ENCODE data around the gene PHPT1. TPM values are rescaled to one million over a fixed set of nuclear protein-coding genes. Genes with fewer than 3 reads are reported as not detected.

The PHPT1 gene
- total and polyA plus RNA-seq, 2 of the 13 experiments (the other 11 are each of a cell fraction or from before 2014, with no cell fraction given): 189 to 192 TPM

GRCh38 chr9:136847088-136847825 lies 2.0 kb upstream of the PHPT1 start:
- WGBS (ENCODE audit: low lambda C conversion rate): 61% methylated on average over 56 of the region's 75 CpGs
- peak; percentile 53 for DNase-seq (ENCODE audit: low spot score)
- Histone ChIP-seq H3K27ac (ENCODE audit: extremely low read length, insufficient read depth, low read length) (peak overlapping the region; percentile 91), H3K9ac (ENCODE audit: insufficient read depth, low read depth, low read length) (peak overlapping the region; percentile 94), H3K9me3 (ENCODE audit: low read length) (no peaks in the 10 kb centered on the region), H4K20me1 (ENCODE audit: insufficient read depth, low read length) (peaks cover 9% of the 10 kb centered on the region; the same call in 1 of the 2 replicates), H3K4me1 (ENCODE audit: insufficient read depth, low read length) (peaks cover 35% of the 10 kb centered on the region), H3K36me3 (replicated peaks in 1 of 2; ENCODE audit: control insufficient read depth in 1 of 2, insufficient read depth in 2 of 2, low read length in 2 of 2) (peaks cover 11 to 20% of the 10 kb centered on the region in 2 experiments), H2AFZ (ENCODE audit: low read length) (no peak overlapping the region), H3K4me3 (replicated peaks in 1 of 3; ENCODE audit: insufficient read depth in 1 of 3, low read depth in 2 of 3, low read length in 3 of 3) (peak overlapping the region; percentile 88 to 98 (median 91)), H3K27me3 (ENCODE audit: control insufficient read depth in 1 of 2, insufficient read depth in 2 of 2, low read length in 2 of 2) (no peaks in the 10 kb centered on the region; a peak in 1 of 5 replicates), H3K79me2 (ENCODE audit: insufficient read depth, low read length) (peaks cover 17% of the 10 kb centered on the region), H3K4me2 (ENCODE audit: low read depth, low read length) (peak overlapping the region; percentile 81)
- in situ Hi-C loops (cut with HindIII; ENCODE audit: extremely low pct_ligation_motif_present, low pct_unique_long_range_greater_than_20kb) (loop anchor here (10.0 kb wide), 1 partner anchor 188 kb away; the partner anchor contains the start of gene FUT7), intact Hi-C loops (cut with micrococcal nuclease; ENCODE audit: unreplicated experiment) (loop anchor here (5.0 kb wide), 2 partner anchors 35 to 60 kb away; no protein-coding TSS in a partner anchor)
- ChIA-PET POLR2A (interaction anchor here (0.6 to 2.3 kb wide), 12 partner anchors 9 to 239 kb away, joined by 3 to 45 read pairs (median 4); partner anchors contain the start of genes MAN1B1, TMEM141 and TRAF2), CTCF (ENCODE audit: low intra/inter-chr PET ratio, low total read pairs) (no interaction called here)
- no peak for FAIRE-seq
- BruUV-seq (replicated peaks): no TSS peak
- peak; percentile 1 for ATAC-seq
- TF ChIP-seq TBP (CRISPR knock-in tag; IDR thresholded peaks at IDR 0.05): no peak
- TF ChIP-seq ZNF713 (CRISPR knock-in tag; IDR thresholded peaks at IDR 0.05): 0 out of 2 replicates have a peak, but pooled peaks have one; percentile 31
- TF ChIP-seq ZNF720 (CRISPR knock-in tag; IDR thresholded peaks at IDR 0.05): no peak
- TF ChIP-seq ZFP36L1 (CRISPR knock-in tag; IDR thresholded peaks at IDR 0.05): peak; percentile 50; the same call in 1 of the 2 replicates
- peak; percentile 25; the same call in 1 of the 2 replicates for TF ChIP-seq AKAP8 (CRISPR knock-in tag; IDR thresholded peaks at IDR 0.05)
- no peak; the same call in 1 of the 2 replicates for TF ChIP-seq ARID5B (CRISPR knock-in tag; IDR thresholded peaks at IDR 0.05)
- no peak for TF ChIP-seq MZF1 (CRISPR knock-in tag; IDR thresholded peaks at IDR 0.05; ENCODE audit: borderline replicate concordance)
- no peak for TF ChIP-seq CBX5 (CRISPR knock-in tag; IDR thresholded peaks at IDR 0.05; ENCODE audit: borderline replicate concordance)
- TF ChIP-seq PHF20 (CRISPR knock-in tag; IDR thresholded peaks at IDR 0.05): 0 out of 2 replicates have a peak, but pooled peaks have one; percentile 24
- 0 out of 2 replicates have a peak, but pooled peaks have one; percentile 24 for TF ChIP-seq ZNF253 (CRISPR knock-in tag; IDR thresholded peaks at IDR 0.05; ENCODE audit: borderline replicate concordance)
- peak; percentile 9 for TF ChIP-seq ZNF883 (CRISPR knock-in tag; IDR thresholded peaks at IDR 0.05; ENCODE audit: not compliant biosample characterization)
- TF ChIP-seq SNAPC5 (CRISPR knock-in tag; IDR thresholded peaks at IDR 0.05; ENCODE audit: borderline replicate concordance): no peak
- TF ChIP-seq JUN (CRISPR knock-in tag; IDR thresholded peaks at IDR 0.05): 0 out of 2 replicates have a peak, but pooled peaks have one; percentile 45
- no peak for TF ChIP-seq NFKBIZ (CRISPR knock-in tag; IDR thresholded peaks at IDR 0.05)
- peak; percentile 16 for TF ChIP-seq YY1 (IDR thresholded peaks at IDR 0.05; ENCODE audit: insufficient read depth, insufficient replicate concordance, low read depth, low read length)
- TF ChIP-seq PCBP1 (IDR thresholded peaks at IDR 0.05; ENCODE audit: borderline replicate concordance, low read depth, low read length): peak; percentile 75; the same call in 1 of the 2 replicates
- TF ChIP-seq TMF1 (CRISPR knock-in tag; IDR thresholded peaks at IDR 0.05; ENCODE audit: low read depth): 0 out of 2 replicates have a peak, but pooled peaks have one; percentile 28
- TF ChIP-seq ZSCAN21 (CRISPR knock-in tag; IDR thresholded peaks at IDR 0.05; ENCODE audit: borderline replicate concordance): 0 out of 2 replicates have a peak, but pooled peaks have one; percentile 52

All from HepG2 (cell line).